T-helper 1 cell treated with Interleukin-12 subunit alpha and Interleukin-12 subunit beta and Interleukin-4 antibody, amounts not matched to agents 30 μg/mL and 1 μg/mL, for 36 hours (primary cell): ENCODE data around the gene LRP1B.

Experiments
- H3K27ac Mint-ChIP-seq: one replicate; pipeline ENCODE4 v1.8.0; 2021; ENCODE audit warnings: mild to moderate bottlenecking, mixed read lengths
- H3K27me3 Mint-ChIP-seq: one replicate; pipeline ENCODE4 v1.8.0; 2021; ENCODE audit warnings: low read depth, mixed read lengths
- H3K36me3 Mint-ChIP-seq: one replicate; pipeline ENCODE4 v1.8.0; 2021; ENCODE audit warnings: low read depth, mixed read lengths
- H3K4me1 Mint-ChIP-seq: one replicate; pipeline ENCODE4 v1.8.0; 2021; ENCODE audit warnings: low read depth, mixed read lengths
- H3K4me3 Mint-ChIP-seq: one replicate; pipeline ENCODE4 v1.8.0; 2021; ENCODE audit warnings: mild to moderate bottlenecking, moderate library complexity, mixed read lengths
- H3K9me3 Mint-ChIP-seq: one replicate; pipeline ENCODE4 v1.8.0; 2021; ENCODE audit warnings: mixed read lengths

The LRP1B gene

GRCh38 chr2:141027221-141027620 is 1103.6 kb downstream of the LRP1B start:
- Mint-ChIP-seq H3K27ac (no peak overlapping the region), H3K4me3 (no peak overlapping the region), H3K4me1 (no peaks in the 10 kb centered on the region), H3K36me3 (no peaks in the 10 kb centered on the region), H3K27me3 (no peaks in the 10 kb centered on the region), H3K9me3 (peaks cover 3% of the 10 kb centered on the region)

- H3K4me1 Mint-ChIP-seq: no peaks in the 10 kb centered on the region
Observed at GRCh38 chr2:141021611-141022010, 1109.2 kb downstream of the LRP1B start.

GRCh38 chr2:141021109-141021508 is 1109.7 kb downstream of the LRP1B start:
- H3K9me3 Mint-ChIP-seq: peaks cover 3% of the 10 kb centered on the region
- no peaks in the 10 kb centered on the region for H3K27me3 Mint-ChIP-seq
- no peak overlapping the region for H3K27ac Mint-ChIP-seq
- H3K36me3 Mint-ChIP-seq: no peaks in the 10 kb centered on the region
- no peaks in the 10 kb centered on the region for H3K4me1 Mint-ChIP-seq
- no peak overlapping the region for H3K4me3 Mint-ChIP-seq

More at GRCh38 chr2:141021611-141022010, 1109.2 kb downstream of the LRP1B start:
- Mint-ChIP-seq H3K4me3 (no peak overlapping the region), H3K36me3 (no peaks in the 10 kb centered on the region), H3K27me3 (no peaks in the 10 kb centered on the region), H3K9me3 (peaks cover 3% of the 10 kb centered on the region), H3K27ac (no peak overlapping the region)

- H3K36me3 Mint-ChIP-seq: no peaks in the 10 kb centered on the region
- peaks cover 4% of the 10 kb centered on the region for H3K9me3 Mint-ChIP-seq
- no peaks in the 10 kb centered on the region for H3K4me1 Mint-ChIP-seq
- H3K27ac Mint-ChIP-seq: no peak overlapping the region
- H3K27me3 Mint-ChIP-seq: no peaks in the 10 kb centered on the region
- H3K4me3 Mint-ChIP-seq: no peak overlapping the region
Observed at GRCh38 chr2:141020346-141020745, 1110.5 kb downstream of the LRP1B start.

GRCh38 chr2:141015341-141016047 is 1115.3 kb downstream of the LRP1B start:
- Mint-ChIP-seq H3K9me3 (peaks cover 4% of the 10 kb centered on the region), H3K4me3 (no peak overlapping the region), H3K27ac (no peak overlapping the region), H3K27me3 (no peaks in the 10 kb centered on the region), H3K36me3 (no peaks in the 10 kb centered on the region), H3K4me1 (no peaks in the 10 kb centered on the region)

GRCh38 chr2:141003967-141004657 is 1126.7 kb downstream of the LRP1B start:
- H3K27ac Mint-ChIP-seq: no peak overlapping the region
- no peaks in the 10 kb centered on the region for H3K27me3 Mint-ChIP-seq
- no peak overlapping the region for H3K4me3 Mint-ChIP-seq
- no peaks in the 10 kb centered on the region for H3K4me1 Mint-ChIP-seq
- H3K36me3 Mint-ChIP-seq: no peaks in the 10 kb centered on the region
- H3K9me3 Mint-ChIP-seq: no peaks in the 10 kb centered on the region

- no peaks in the 10 kb centered on the region for H3K36me3 Mint-ChIP-seq
- H3K27ac Mint-ChIP-seq: no peak overlapping the region
- no peaks in the 10 kb centered on the region for H3K4me1 Mint-ChIP-seq
- no peak overlapping the region for H3K4me3 Mint-ChIP-seq
- H3K27me3 Mint-ChIP-seq: no peaks in the 10 kb centered on the region
- H3K9me3 Mint-ChIP-seq: no peaks in the 10 kb centered on the region
Observed at GRCh38 chr2:141001750-141002149, 1129.1 kb downstream of the LRP1B start.

- Mint-ChIP-seq H3K4me3 (no peak overlapping the region), H3K27ac (no peak overlapping the region), H3K27me3 (no peaks in the 10 kb centered on the region), H3K36me3 (no peaks in the 10 kb centered on the region), H3K4me1 (no peaks in the 10 kb centered on the region), H3K9me3 (no peaks in the 10 kb centered on the region)
Observed at GRCh38 chr2:140998577-140998976, 1132.2 kb downstream of the LRP1B start.

GRCh38 chr2:140998017-140998416 is 1132.8 kb downstream of the LRP1B start:
- Mint-ChIP-seq H3K9me3 (no peaks in the 10 kb centered on the region), H3K36me3 (no peaks in the 10 kb centered on the region), H3K4me1 (no peaks in the 10 kb centered on the region), H3K27ac (no peak overlapping the region), H3K27me3 (no peaks in the 10 kb centered on the region), H3K4me3 (no peak overlapping the region)

GRCh38 chr2:140994856-140995255 is 1136.0 kb downstream of the LRP1B start:
- no peaks in the 10 kb centered on the region for H3K4me1 Mint-ChIP-seq
- H3K4me3 Mint-ChIP-seq: no peak overlapping the region
- H3K9me3 Mint-ChIP-seq: no peaks in the 10 kb centered on the region
- H3K27me3 Mint-ChIP-seq: no peaks in the 10 kb centered on the region
- no peak overlapping the region for H3K27ac Mint-ChIP-seq
- no peaks in the 10 kb centered on the region for H3K36me3 Mint-ChIP-seq

GRCh38 chr2:140990416-140990815 is 1140.4 kb downstream of the LRP1B start:
- H3K4me3 Mint-ChIP-seq: no peak overlapping the region
- no peaks in the 10 kb centered on the region for H3K9me3 Mint-ChIP-seq

GRCh38 chr2:140988597-140988996 is 1142.2 kb downstream of the LRP1B start:
- no peaks in the 10 kb centered on the region for H3K4me1 Mint-ChIP-seq
- H3K36me3 Mint-ChIP-seq: no peaks in the 10 kb centered on the region
- no peak overlapping the region for H3K4me3 Mint-ChIP-seq
- no peak overlapping the region for H3K27ac Mint-ChIP-seq
- no peaks in the 10 kb centered on the region for H3K27me3 Mint-ChIP-seq
- H3K9me3 Mint-ChIP-seq: no peaks in the 10 kb centered on the region

More at GRCh38 chr2:140990416-140990815, 1140.4 kb downstream of the LRP1B start:
- Mint-ChIP-seq H3K27me3 (no peaks in the 10 kb centered on the region), H3K36me3 (no peaks in the 10 kb centered on the region), H3K27ac (no peak overlapping the region), H3K4me1 (no peaks in the 10 kb centered on the region)

GRCh38 chr2:140986456-140986855 is 1144.4 kb downstream of the LRP1B start:
- H3K4me3 Mint-ChIP-seq: no peak overlapping the region
- no peak overlapping the region for H3K27ac Mint-ChIP-seq
- no peaks in the 10 kb centered on the region for H3K27me3 Mint-ChIP-seq
- H3K4me1 Mint-ChIP-seq: no peaks in the 10 kb centered on the region
- H3K9me3 Mint-ChIP-seq: no peaks in the 10 kb centered on the region
- H3K36me3 Mint-ChIP-seq: no peaks in the 10 kb centered on the region

GRCh38 chr2:140975237-140975636 is 1155.6 kb downstream of the LRP1B start:
- Mint-ChIP-seq H3K4me1 (no peaks in the 10 kb centered on the region), H3K9me3 (peaks cover 4% of the 10 kb centered on the region), H3K36me3 (no peaks in the 10 kb centered on the region), H3K27ac (no peak overlapping the region), H3K27me3 (no peaks in the 10 kb centered on the region), H3K4me3 (no peak overlapping the region)

- H3K9me3 Mint-ChIP-seq: peaks cover 15% of the 10 kb centered on the region
- no peaks in the 10 kb centered on the region for H3K27me3 Mint-ChIP-seq
- H3K4me1 Mint-ChIP-seq: no peaks in the 10 kb centered on the region
- H3K4me3 Mint-ChIP-seq: no peak overlapping the region
- no peaks in the 10 kb centered on the region for H3K36me3 Mint-ChIP-seq
- H3K27ac Mint-ChIP-seq: no peak overlapping the region
Observed at GRCh38 chr2:140972724-140973123, 1158.1 kb downstream of the LRP1B start.
